Mammary epithelial cell (primary cell): Measurements from ENCODE around the gene TLE2.

Experiments used
- CTCF ChIP-seq, 2 donors: IDR thresholded peaks in 1 of 2; conservative IDR thresholded peaks in 1 of 2; 2 replicates each; pipeline ENCODE4 v1.5.1; 2011 to 2012; ENCODE audit warnings: inconsistent platforms in 2 of 2, low read length in 2 of 2, mild to moderate bottlenecking in 2 of 2, control low read depth in 1 of 2, low read depth in 1 of 2; ENCODE audit not compliant: insufficient read depth in 1 of 2; ENCODE audit errors: extremely low read depth in 1 of 2
- EZH2 ChIP-seq: IDR thresholded peaks from 2 replicates; pipeline ENCODE4 v1.6.1; 2012; ENCODE audit warnings: low read length, inconsistent platforms, borderline replicate concordance

GRCh38 chr19:3039125-3039524, 10.0 kb upstream of the TLE2 start:
- TF ChIP-seq EZH2 = no peak
- TF ChIP-seq CTCF (conservative IDR thresholded peaks at IDR 0.05 in 1 of 2, IDR thresholded peaks at IDR 0.05 in 1 of 2; ENCODE audit: extremely low read depth in 1 of 2, insufficient read depth in 1 of 2, low read depth in 1 of 2, low read length in 2 of 2) = no peak
